Measurements from ENCODE around the gene TCF7L2.
"Not testable (repeated sequence)": the region's sequence is repeated elsewhere in the genome, so short reads cannot be mapped to it uniquely, and the experiment has no call there.

TCF7L2 gene

GRCh38 chr10:113053881-113054280 is 103.8 kb downstream of the TCF7L2 start:
- Histone ChIP-seq H3K4me1 (ENCODE audit: insufficient read depth, low read length) (peaks cover 65% of the 10 kb centered on the region), H3K9me3 (ENCODE audit: control insufficient read depth, insufficient read depth, low read length) (no peaks in the 10 kb centered on the region), H3K36me3 (ENCODE audit: insufficient read depth, low read length) (no peaks in the 10 kb centered on the region), H3K9ac (ENCODE audit: low read depth, low read length) (no peak overlapping the region)

GRCh38 chr10:113055458-113055857 is 105.4 kb downstream of the TCF7L2 start:
- Histone ChIP-seq H3K9me3 (ENCODE audit: control insufficient read depth, insufficient read depth, low read length) (no peaks in the 10 kb centered on the region), H3K36me3 (ENCODE audit: insufficient read depth, low read length) (no peaks in the 10 kb centered on the region), H3K9ac (ENCODE audit: low read depth, low read length) (no peak overlapping the region), H3K4me1 (ENCODE audit: insufficient read depth, low read length) (peaks cover 74% of the 10 kb centered on the region)

GRCh38 chr10:113056030-113056429 is 106.0 kb downstream of the TCF7L2 start:
- no peaks in the 10 kb centered on the region for H3K9me3 ChIP-seq (ENCODE audit: control insufficient read depth, insufficient read depth, low read length)
- no peaks in the 10 kb centered on the region for H3K36me3 ChIP-seq (ENCODE audit: insufficient read depth, low read length)
- no peak overlapping the region for H3K9ac ChIP-seq (ENCODE audit: low read depth, low read length)
- H3K4me1 ChIP-seq (ENCODE audit: insufficient read depth, low read length), result peaks cover 80% of the 10 kb centered on the region

GRCh38 chr10:113056441-113057021 is 106.5 kb downstream of the TCF7L2 start:
- Histone ChIP-seq H3K4me1 (ENCODE audit: insufficient read depth, low read length) (peaks cover 85% of the 10 kb centered on the region), H3K36me3 (ENCODE audit: insufficient read depth, low read length) (no peaks in the 10 kb centered on the region), H3K9ac (ENCODE audit: low read depth, low read length) (no peak overlapping the region), H3K9me3 (ENCODE audit: control insufficient read depth, insufficient read depth, low read length) (no peaks in the 10 kb centered on the region)

GRCh38 chr10:113057948-113058522 is 108.0 kb downstream of the TCF7L2 start:
- H3K36me3 ChIP-seq (ENCODE audit: insufficient read depth, low read length), result no peaks in the 10 kb centered on the region
- H3K4me1 ChIP-seq (ENCODE audit: insufficient read depth, low read length), result peaks cover 86% of the 10 kb centered on the region
- no peaks in the 10 kb centered on the region for H3K9me3 ChIP-seq (ENCODE audit: control insufficient read depth, insufficient read depth, low read length)
- H3K9ac ChIP-seq (ENCODE audit: low read depth, low read length), result no peak overlapping the region; the same call in 1 of the 2 replicates

GRCh38 chr10:113058523-113059370 is 108.7 kb downstream of the TCF7L2 start:
- H3K4me1 ChIP-seq (ENCODE audit: insufficient read depth, low read length), result peaks cover 85% of the 10 kb centered on the region
- no peaks in the 10 kb centered on the region for H3K9me3 ChIP-seq (ENCODE audit: control insufficient read depth, insufficient read depth, low read length)
- no peak overlapping the region; the same call in 1 of the 2 replicates for H3K9ac ChIP-seq (ENCODE audit: low read depth, low read length)
- no peaks in the 10 kb centered on the region for H3K36me3 ChIP-seq (ENCODE audit: insufficient read depth, low read length)

- no peak overlapping the region; the same call in 1 of the 2 replicates for H3K9ac ChIP-seq (ENCODE audit: low read depth, low read length)
- H3K36me3 ChIP-seq (ENCODE audit: insufficient read depth, low read length), result no peaks in the 10 kb centered on the region
- H3K4me1 ChIP-seq (ENCODE audit: insufficient read depth, low read length), result peaks cover 85% of the 10 kb centered on the region
- H3K9me3 ChIP-seq (ENCODE audit: control insufficient read depth, insufficient read depth, low read length), result no peaks in the 10 kb centered on the region
Measured at GRCh38 chr10:113059371-113059780, 109.3 kb downstream of the TCF7L2 start.

- Histone ChIP-seq H3K9me3 (ENCODE audit: control insufficient read depth, insufficient read depth, low read length) (no peaks in the 10 kb centered on the region), H3K4me1 (ENCODE audit: insufficient read depth, low read length) (peaks cover 82% of the 10 kb centered on the region), H3K36me3 (ENCODE audit: insufficient read depth, low read length) (no peaks in the 10 kb centered on the region), H3K9ac (ENCODE audit: low read depth, low read length) (no peak overlapping the region)
Measured at GRCh38 chr10:113060201-113061053, 110.4 kb downstream of the TCF7L2 start.

- Histone ChIP-seq H3K9ac (ENCODE audit: low read depth, low read length) (no peak overlapping the region), H3K9me3 (ENCODE audit: control insufficient read depth, insufficient read depth, low read length) (no peaks in the 10 kb centered on the region), H3K36me3 (ENCODE audit: insufficient read depth, low read length) (no peaks in the 10 kb centered on the region), H3K4me1 (ENCODE audit: insufficient read depth, low read length) (peaks cover 76% of the 10 kb centered on the region)
Measured at GRCh38 chr10:113061054-113061430, 111.0 kb downstream of the TCF7L2 start.

- Histone ChIP-seq H3K36me3 (ENCODE audit: insufficient read depth, low read length) (no peaks in the 10 kb centered on the region), H3K9ac (ENCODE audit: low read depth, low read length) (no peak overlapping the region), H3K4me1 (ENCODE audit: insufficient read depth, low read length) (peaks cover 71% of the 10 kb centered on the region), H3K9me3 (ENCODE audit: control insufficient read depth, insufficient read depth, low read length) (no peaks in the 10 kb centered on the region)
Measured at GRCh38 chr10:113061557-113061956, 111.5 kb downstream of the TCF7L2 start.

GRCh38 chr10:113063043-113063967 is 113.3 kb downstream of the TCF7L2 start:
- H3K9me3 ChIP-seq (ENCODE audit: control insufficient read depth, insufficient read depth, low read length), result no peaks in the 10 kb centered on the region
- H3K4me1 ChIP-seq (ENCODE audit: insufficient read depth, low read length), result peaks cover 54% of the 10 kb centered on the region
- H3K36me3 ChIP-seq (ENCODE audit: insufficient read depth, low read length), result no peaks in the 10 kb centered on the region
- H3K9ac ChIP-seq (ENCODE audit: low read depth, low read length), result no peak overlapping the region

- Histone ChIP-seq H3K9me3 (ENCODE audit: control insufficient read depth, insufficient read depth, low read length) (no peaks in the 10 kb centered on the region), H3K9ac (ENCODE audit: low read depth, low read length) (no peak overlapping the region), H3K36me3 (ENCODE audit: insufficient read depth, low read length) (no peaks in the 10 kb centered on the region), H3K4me1 (ENCODE audit: insufficient read depth, low read length) (peaks cover 47% of the 10 kb centered on the region)
Measured at GRCh38 chr10:113064039-113064438, 114.0 kb downstream of the TCF7L2 start.

- not testable (repeated sequence) for H3K9ac ChIP-seq (ENCODE audit: low read depth, low read length); H3K36me3 ChIP-seq (ENCODE audit: insufficient read depth, low read length); H3K9me3 ChIP-seq (ENCODE audit: control insufficient read depth, insufficient read depth, low read length)
- peaks cover 26% of the 10 kb centered on the region for H3K4me1 ChIP-seq (ENCODE audit: insufficient read depth, low read length)
Measured at GRCh38 chr10:113066120-113066519, 116.1 kb downstream of the TCF7L2 start.

Data from ES-I3 (cell line).